HG02852 (cell line): ENCODE measurements around the gene ETS1.

Source experiments
- ATAC-seq: cut with Tn5 transposase; IDR thresholded peaks from one replicate; pipeline ENCODE4 v1.9.1; 2021; ENCODE audit warnings: mild to moderate bottlenecking, moderate library complexity; ENCODE audit not compliant: unreplicated experiment

The ETS1 gene

DNA sequence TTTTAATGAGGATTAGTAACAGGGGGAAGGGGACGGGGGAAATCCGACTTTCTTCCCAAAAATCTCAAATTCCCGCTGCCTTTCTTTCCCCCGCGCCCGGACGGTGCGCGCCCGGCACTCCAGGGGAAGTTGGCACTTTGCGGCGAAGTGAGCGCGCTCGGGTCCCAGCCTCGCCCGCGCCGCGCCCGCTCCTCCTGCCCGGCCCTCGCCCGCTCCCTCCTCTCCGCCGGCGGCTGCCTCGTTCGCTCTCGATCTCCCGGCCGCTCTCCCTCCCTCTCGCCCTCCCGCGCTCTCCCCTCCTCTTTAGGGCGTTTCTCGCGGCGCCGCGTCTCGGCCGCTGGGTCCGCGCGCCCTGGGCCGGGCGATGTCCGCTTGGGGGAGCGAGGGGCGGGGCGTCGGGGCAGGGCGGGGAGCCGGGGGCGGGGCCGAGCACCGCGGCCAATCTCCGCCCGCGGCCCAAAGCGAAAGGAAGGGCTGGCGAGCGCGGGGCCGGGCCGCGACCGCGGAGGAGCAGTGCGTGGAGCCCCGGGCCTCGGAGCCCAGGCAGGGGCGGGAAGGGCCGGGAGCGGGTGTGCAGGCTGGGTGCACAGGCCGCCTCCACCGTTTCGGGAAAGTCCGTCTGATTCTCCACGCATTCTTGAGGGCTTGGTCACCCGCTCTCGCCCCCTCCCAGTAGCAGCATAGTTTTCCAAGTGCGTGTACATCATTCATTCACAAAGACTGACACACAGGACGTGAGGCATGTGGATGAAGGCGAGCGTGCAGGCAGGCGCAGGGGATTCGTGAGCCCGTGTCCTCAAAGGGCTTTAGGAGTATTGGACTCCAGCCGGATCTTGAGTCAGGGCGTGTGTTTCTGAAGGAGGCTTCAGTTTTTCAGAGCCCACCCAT lies 65.1 kb downstream of the ETS1 start:
- peak; percentile 83 for ATAC-seq

DNA sequence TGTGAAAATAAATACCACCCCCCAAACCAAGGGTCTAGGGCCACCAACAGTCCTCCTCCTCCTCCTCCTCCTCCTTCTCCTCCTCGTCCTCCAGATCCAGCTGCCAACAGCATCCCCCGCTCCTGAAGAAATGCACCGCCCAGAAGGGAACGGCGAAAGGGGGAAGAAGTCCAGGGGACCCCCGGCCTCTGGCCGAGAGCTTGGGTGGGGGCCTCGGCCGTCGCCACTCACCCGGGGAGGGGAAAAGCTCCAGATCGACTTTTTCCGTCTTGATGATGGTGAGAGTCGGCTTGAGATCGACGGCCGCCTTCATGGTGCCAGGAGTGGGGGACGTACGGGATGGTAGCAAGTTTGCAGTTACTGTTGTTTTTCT lies 65.7 kb downstream of the ETS1 start:
- ATAC-seq: no peak

DNA sequence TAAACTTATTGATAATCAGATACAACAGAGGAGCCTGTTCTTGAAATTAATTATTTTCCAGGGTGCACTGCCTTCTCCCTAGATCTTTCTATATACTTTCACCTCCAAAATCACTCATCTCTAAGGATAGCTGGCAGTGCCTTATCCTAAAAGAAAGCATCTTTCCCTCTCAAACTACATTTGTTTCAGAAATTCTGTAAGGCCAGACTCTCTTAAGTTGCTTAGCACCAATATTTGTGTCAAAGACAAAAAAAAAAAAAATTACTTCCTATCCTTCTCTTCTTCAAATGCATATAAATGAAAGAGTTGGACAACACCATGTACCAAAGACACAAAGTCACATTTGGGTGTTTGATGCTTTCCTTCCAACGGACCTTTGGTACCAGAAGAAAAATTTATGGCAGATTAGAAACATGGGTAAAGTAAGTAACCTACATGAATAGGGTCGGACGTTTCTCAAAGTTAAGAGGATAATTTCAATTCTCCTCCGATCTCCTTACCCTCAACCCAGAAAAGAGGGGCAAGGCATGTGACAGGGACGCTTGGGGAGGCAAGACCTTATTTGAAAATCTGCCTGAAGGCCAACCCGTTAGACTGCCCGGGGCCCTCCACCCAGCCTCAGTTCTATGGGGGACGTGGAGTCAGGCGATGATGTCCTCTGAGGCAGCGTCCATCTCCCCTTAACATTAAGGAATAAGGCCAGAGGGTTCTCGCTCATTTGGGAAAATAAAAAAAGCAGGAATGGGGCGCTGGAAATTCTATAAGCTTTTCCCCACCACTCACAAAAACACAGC lies 66.3 kb downstream of the ETS1 start:
- no peak for ATAC-seq

DNA sequence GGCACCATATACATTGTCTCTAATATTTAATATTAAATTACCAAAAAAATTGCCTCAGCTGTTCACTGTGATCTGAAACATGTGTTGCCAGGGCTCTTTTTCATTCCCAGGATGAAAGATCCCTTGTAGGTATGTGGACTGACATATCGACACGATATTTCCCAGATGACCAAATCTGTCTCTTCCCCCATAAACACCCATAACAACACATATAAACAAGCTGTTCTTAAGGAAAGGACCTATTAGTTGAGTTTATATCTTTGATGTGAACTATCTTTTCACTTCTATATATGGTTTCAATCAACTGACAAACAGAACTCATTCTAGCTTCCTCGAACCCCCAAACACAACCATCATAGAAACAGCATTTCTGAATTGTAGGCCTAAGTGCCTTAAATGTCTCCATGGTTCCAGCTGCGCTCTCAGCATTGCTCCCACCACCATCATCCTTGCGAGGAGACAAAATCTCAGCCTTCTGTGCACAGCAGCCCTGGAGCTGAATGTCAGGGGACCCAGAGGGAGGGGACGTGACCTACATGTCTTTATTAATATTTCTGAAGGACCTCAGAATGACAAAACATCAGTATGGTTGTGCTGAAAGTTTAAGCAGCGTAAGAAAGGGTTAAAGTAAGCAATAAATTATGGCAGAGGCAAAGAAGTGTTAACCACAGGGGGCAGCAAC lies 67.0 kb downstream of the ETS1 start:
- ATAC-seq: no peak

GRCh38 chr11:128519338-128519737 lies 68.0 kb downstream of the ETS1 start:
- no peak for ATAC-seq

DNA sequence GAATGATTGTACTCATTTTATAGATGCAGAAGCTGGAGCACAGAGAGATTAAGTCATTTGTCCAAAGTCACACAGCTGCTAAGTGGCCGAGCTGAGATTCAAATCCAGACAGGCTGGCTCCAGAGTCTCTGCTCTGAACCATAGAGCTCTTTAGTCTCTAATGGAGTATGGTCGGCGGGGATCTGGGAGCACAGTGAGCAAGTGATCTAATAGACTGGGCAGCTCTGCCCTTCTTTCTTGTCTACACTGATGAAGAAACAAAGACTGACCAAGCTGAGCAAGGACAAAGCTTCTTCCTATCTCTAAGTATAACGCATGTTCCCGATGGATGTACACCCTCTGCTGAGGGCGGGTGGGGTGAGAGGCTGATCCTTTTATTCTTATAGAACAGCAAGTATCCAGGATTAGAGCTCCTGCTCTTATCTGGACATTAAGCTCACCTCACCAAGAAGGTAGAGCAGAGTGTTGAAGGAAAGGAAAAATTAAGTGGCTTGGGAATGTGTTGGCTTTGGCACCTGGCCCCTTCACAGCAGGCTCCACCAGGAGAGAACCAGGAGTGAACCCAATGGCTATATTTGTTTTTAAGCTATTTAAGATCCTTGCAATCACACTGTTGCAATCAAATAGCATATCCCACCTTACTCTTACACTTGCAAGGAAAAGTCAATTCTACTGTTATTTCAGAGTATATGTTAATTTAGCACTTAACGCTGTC lies 68.7 kb downstream of the ETS1 start:
- ATAC-seq: no peak

GRCh38 chr11:128517451-128518230 lies 69.7 kb downstream of the ETS1 start:
- no peak for ATAC-seq

DNA sequence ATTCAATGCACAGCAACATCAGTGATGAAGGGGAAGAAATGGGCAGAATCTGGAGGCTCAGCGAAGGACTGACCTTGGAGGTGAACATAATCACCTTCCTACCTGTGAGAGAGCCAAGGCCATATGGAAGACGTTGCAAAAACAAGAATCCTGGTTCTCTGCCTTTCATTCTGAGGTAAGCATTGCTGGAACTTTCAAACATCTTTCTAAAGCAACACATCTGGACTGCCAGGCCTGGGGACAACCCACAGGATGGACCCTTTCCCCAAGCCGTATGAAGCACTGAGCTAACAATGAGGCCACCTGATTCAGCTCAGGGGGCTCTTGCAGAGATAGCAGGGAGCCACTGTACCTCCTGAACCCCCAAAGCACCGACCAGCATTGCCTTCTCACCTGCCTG lies 70.5 kb downstream of the ETS1 start:
- ATAC-seq: no peak

GRCh38 chr11:128515826-128516778 lies 71.3 kb downstream of the ETS1 start:
- no peak for ATAC-seq

GRCh38 chr11:128515086-128515485 lies 72.3 kb downstream of the ETS1 start:
- ATAC-seq: no peak

DNA sequence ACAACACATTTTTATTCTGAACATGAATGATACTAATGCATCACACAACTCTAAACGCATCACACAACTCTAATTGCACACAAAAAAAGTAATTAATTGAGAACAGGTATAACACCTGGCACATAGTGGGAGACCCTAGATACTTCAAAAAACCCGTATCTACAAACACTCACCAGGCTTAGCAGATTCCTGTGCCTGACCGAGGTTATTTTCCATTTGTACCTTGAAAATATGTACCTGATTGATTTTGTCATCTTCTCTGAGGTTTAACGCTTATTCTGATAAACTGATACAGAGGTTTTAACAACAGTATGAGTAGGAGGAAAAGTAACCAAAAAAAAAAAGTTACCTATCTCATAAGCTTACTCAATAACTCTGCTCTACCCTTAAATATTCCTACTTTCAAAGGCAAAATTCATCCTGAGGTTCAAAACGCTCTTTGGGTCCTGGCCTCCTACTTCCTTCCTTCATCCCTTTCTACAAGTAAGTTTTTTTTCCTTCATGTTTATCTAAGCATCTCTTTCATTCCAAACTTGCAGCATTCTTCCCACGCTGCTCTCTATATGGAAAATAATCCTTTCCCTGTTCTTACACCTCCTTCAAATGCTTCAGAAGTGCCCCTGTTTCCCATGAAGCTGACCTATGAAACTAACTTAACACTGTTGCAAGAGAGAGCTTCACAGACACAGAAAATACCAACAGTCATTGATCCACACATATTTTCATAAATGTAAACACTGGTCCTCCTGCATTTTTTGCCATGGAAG lies 73.3 kb downstream of the ETS1 start:
- ATAC-seq: no peak

- no peak for ATAC-seq
Observed at GRCh38 chr11:128512474-128512996, 74.8 kb downstream of the ETS1 start.

DNA sequence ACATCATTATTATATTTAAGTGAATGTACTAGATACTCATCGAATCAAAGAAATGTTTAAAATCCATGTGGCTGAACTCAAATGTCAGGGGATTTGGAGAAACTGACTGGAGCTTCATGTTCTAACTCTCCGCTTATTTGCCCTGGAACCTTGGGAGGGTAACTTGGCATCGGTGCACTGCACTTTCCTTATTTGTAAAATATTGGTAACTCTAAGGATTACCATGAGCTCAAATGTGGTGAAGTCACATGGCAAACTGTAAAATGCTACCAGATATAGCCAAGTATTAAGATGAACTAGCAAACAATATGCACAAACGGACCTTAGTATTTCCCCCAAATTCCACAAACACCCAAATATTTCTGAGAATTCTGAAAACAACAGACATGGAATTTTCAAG lies 75.6 kb downstream of the ETS1 start:
- no peak for ATAC-seq

DNA sequence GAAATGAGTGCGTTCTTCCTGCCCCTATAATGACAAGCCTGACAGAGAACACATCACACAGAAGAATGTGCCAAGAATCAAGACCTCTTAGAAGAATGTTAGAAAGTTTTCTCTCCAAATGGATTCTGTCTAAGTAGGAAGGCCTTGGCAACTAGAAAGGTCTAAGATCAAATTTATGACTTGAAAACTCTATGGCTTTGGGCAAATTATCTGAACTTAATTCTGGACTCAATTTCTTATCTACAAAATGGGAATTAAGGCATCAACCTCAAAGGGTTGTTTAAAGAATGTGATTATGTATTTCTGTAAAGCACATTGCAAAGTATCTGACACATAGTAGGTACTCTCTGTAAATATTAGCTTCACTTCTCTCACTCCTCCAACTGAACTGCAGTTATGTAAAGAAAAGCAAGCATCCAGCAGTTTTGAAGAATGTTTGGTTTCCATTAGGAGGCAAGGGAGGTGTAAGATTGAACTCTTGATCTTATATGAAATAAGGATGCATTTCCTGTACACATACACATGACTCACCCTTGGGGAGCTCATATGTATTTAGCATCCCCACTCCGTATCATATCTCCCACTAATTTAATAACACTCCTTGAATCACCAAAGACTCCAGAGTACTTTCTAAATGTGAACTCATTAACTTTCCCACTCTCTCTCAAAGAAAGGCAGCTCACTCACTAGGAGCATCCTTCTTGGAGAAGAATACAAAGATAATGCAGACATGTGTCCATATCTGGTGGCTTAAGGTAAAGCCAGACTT lies 77.6 kb downstream of the ETS1 start:
- no peak for ATAC-seq

DNA sequence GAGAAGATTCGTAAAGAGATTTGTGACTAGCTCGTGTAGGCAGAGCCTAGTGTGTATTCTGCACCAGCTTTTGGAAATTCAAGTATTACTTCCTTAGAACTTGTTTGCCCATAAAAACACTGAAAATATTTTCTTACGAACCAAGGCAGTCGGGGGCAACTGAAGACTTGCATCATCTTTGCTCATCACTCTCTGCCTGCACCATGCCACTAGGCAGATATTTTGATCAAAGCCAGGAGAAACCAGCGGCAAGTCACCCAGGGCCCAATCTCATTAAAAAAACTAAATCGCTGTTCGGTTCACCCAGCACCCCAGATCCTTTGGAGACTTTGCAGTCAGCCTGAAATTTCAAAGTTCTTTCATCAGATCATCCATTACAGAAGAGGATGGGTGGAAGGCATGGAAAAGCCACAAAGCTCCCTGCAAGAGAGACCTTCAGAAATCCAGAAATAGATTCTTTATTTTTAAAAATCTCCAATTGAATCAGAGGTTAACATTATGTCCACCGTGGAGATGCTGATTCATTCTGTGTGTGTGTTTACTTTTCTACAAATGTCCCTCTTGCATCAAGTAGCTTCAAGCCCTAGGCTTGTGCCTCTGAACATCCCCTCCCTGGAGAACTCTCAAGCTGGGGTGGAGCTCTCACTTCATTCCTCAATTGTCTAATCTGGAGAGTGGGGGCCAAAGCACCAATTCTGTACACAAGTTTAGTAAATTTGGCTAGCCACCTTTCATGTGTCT lies 78.4 kb downstream of the ETS1 start:
- no peak for ATAC-seq

DNA sequence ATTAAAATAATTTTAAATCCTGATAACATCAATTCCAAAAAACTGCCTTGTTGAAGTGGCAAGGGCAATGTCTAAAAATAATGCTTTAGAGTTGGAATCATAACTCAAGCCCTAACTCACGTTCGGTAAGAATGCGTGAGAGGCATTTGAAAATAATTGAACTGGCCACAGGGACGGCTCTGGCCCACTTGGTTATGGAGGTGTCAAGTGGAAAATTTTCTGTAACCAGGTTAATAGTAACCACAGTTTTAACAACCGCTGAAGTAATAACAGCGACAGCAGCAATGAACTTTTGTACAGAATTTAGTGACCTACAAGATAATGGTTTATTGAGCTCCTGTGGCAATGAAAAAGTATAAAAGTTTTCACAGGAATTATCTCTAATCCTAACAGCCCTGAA lies 79.4 kb downstream of the ETS1 start:
- ATAC-seq: no peak
